Uterus (tissue), 2 donors: ENCODE results near the gene SUPT5H.

Experiments used
- POLR2A ChIP-seq, 2 donors: fragments of 450-650 bp; IDR thresholded peaks; one replicate each; pipeline ENCODE4 v1.6.1; 2016; ENCODE audit warnings: antibody characterized with exemption in 2 of 2, mild to moderate bottlenecking in 1 of 2, moderate library complexity in 1 of 2
- TF ChIP-seq, protein P1 (sequence below), 4 experiments: fragments of 200-600 bp in 2 of 4; fragments of 450-650 bp in 2 of 4; sonication (generic) in 2 of 4; IDR thresholded peaks; one replicate each; pipeline ENCODE4 v1.5.1; 2016 to 2019; ENCODE audit warnings: antibody characterized with exemption in 4 of 4, mild to moderate bottlenecking in 2 of 4, moderate library complexity in 1 of 4

DNA sequence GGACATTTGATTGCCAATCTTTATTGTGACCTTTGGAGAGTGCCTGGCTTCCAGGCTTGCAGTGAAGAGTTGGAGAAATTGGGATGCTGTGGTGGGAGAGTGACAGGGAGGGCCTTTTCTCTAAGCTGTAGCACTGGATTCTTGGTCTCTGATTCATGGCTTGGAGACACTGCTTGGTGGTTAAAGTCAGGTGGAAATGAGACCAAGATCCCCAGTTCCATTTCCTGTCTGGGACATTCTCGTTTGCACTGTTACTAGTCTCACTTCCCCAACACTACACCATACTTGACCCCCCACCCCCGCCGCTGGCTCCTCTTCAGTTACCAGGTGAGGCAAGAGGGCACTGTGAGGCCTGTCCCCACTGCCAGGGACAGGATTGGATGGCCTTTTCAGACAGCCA, 2.9 kb downstream of the SUPT5H start:
- TF ChIP-seq, protein P1, sequence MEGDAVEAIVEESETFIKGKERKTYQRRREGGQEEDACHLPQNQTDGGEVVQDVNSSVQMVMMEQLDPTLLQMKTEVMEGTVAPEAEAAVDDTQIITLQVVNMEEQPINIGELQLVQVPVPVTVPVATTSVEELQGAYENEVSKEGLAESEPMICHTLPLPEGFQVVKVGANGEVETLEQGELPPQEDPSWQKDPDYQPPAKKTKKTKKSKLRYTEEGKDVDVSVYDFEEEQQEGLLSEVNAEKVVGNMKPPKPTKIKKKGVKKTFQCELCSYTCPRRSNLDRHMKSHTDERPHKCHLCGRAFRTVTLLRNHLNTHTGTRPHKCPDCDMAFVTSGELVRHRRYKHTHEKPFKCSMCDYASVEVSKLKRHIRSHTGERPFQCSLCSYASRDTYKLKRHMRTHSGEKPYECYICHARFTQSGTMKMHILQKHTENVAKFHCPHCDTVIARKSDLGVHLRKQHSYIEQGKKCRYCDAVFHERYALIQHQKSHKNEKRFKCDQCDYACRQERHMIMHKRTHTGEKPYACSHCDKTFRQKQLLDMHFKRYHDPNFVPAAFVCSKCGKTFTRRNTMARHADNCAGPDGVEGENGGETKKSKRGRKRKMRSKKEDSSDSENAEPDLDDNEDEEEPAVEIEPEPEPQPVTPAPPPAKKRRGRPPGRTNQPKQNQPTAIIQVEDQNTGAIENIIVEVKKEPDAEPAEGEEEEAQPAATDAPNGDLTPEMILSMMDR (IDR thresholded peaks at IDR 0.05), result no peak
- no peak for TF ChIP-seq POLR2A (IDR thresholded peaks at IDR 0.05)
